Measurements from ENCODE around the gene CLIC5. TPM values are rescaled to one million over a fixed set of nuclear protein-coding genes. Genes with fewer than 3 reads are reported as not detected.

Gene CLIC5
- total RNA-seq, 4 donors from 2014 or later, result 2.8 to 6.9 (median 5.0) TPM

GRCh38 chr6:45855642-45856394 is 159.8 kb downstream of the CLIC5 start:
- H3K9me3 ChIP-seq, result no peaks in the 10 kb centered on the region
- TF ChIP-seq, protein P1, sequence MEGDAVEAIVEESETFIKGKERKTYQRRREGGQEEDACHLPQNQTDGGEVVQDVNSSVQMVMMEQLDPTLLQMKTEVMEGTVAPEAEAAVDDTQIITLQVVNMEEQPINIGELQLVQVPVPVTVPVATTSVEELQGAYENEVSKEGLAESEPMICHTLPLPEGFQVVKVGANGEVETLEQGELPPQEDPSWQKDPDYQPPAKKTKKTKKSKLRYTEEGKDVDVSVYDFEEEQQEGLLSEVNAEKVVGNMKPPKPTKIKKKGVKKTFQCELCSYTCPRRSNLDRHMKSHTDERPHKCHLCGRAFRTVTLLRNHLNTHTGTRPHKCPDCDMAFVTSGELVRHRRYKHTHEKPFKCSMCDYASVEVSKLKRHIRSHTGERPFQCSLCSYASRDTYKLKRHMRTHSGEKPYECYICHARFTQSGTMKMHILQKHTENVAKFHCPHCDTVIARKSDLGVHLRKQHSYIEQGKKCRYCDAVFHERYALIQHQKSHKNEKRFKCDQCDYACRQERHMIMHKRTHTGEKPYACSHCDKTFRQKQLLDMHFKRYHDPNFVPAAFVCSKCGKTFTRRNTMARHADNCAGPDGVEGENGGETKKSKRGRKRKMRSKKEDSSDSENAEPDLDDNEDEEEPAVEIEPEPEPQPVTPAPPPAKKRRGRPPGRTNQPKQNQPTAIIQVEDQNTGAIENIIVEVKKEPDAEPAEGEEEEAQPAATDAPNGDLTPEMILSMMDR (IDR thresholded peaks at IDR 0.05), result no peak
- TF ChIP-seq POLR2AphosphoS5 (IDR thresholded peaks at IDR 0.05) (no peak), POLR2A (IDR thresholded peaks at IDR 0.05) (no peak), EP300 (IDR thresholded peaks at IDR 0.05) (no peak)
- H3K4me1 ChIP-seq, result no peaks in the 10 kb centered on the region
- WGBS, 2 donors (ENCODE audit: low coverage in 1 of 2), result 64% methylated on average over 3 of the region's 3 CpGs
- peak overlapping the region in 3 of 4 donors; percentile 23 to 36 (median 24) for H3K27ac ChIP-seq
- H3K27me3 ChIP-seq, result peaks cover 13% of the 10 kb centered on the region
- H3K36me3 ChIP-seq, result no peaks in the 10 kb centered on the region
- ATAC-seq, result peak; percentile 81
- no peak overlapping the region for H3K4me3 ChIP-seq

GRCh38 chr6:45854149-45854742 is 161.4 kb downstream of the CLIC5 start:
- Histone ChIP-seq H3K27me3 (peaks cover 15% of the 10 kb centered on the region), H3K27ac (peak overlapping the region in 1 of 4 donors; percentile 2), H3K4me3 (no peak overlapping the region), H3K9me3 (no peaks in the 10 kb centered on the region), H3K4me1 (no peaks in the 10 kb centered on the region), H3K36me3 (no peaks in the 10 kb centered on the region)
- ATAC-seq, result no peak
- WGBS, 2 donors (ENCODE audit: low coverage in 1 of 2), result 33 to 36% methylated on average over 8 to 10 of the region's 10 CpGs
- no peak for TF ChIP-seq EP300 (IDR thresholded peaks at IDR 0.05)
- TF ChIP-seq POLR2A (IDR thresholded peaks at IDR 0.05), result no peak
- no peak for TF ChIP-seq POLR2AphosphoS5 (IDR thresholded peaks at IDR 0.05)
- TF ChIP-seq, protein P1 (IDR thresholded peaks at IDR 0.05), result no peak

DNA sequence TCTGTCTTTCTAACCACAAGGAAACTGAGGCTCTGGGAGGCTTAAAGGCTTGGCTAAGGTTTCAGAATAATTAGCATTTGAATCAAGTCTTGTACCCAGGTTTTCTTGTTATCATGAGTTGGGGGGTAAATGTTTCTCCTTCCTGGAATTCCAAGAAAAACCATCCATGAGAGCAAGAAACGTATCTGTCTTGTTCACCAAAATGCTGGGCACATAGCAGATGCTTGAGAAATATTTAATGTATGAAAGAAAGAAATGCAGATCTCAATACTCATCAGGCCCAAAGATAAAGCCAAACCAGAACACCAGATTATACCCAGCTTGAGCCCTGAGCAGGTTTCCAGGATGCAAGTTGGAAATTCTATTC is 164.6 kb downstream of the CLIC5 start:
- H3K4me3 ChIP-seq, result no peak overlapping the region
- no peaks in the 10 kb centered on the region for H3K9me3 ChIP-seq
- TF ChIP-seq, protein P1 (IDR thresholded peaks at IDR 0.05), result no peak
- TF ChIP-seq POLR2A (IDR thresholded peaks at IDR 0.05) (no peak), EP300 (IDR thresholded peaks at IDR 0.05) (no peak), POLR2AphosphoS5 (IDR thresholded peaks at IDR 0.05) (no peak)
- H3K36me3 ChIP-seq, result no peaks in the 10 kb centered on the region
- no peaks in the 10 kb centered on the region for H3K4me1 ChIP-seq
- ATAC-seq, result no peak
- H3K27me3 ChIP-seq, result peaks cover 13% of the 10 kb centered on the region
- 80% methylated on average over 1 of the region's 1 CpG for WGBS, 2 donors (ENCODE audit: low coverage in 1 of 2)
- no peak overlapping the region for H3K27ac ChIP-seq

DNA sequence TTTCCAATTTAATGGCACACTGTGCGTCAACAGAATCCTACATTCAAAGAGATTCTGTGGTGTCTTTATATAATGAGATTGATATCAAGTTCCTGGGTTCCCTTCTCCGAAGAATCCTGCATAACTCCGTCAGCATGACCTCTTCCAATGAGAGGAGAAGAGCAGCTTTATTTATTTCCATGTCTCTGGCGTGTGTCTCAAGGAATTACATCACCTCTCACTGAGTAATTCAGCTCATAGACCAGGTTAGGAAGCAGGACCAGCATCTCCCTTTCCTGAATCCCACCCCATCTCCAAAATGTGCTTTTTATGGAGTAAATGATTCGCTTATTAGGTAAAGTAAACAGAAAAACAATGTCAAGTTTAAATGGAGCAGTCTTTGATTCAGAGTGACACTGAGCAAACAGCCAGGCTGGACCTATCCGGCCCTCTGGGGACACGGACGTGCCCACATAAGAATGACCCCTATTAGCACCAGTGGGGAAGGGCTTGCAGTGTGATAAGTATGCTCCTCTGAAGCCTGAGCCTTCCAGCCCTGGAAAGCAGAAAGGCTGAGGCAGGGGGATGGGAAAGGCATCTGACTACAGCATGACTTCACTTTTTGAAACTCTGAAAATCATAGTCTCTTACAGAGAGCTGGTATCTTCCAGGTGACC is 165.2 kb downstream of the CLIC5 start:
- TF ChIP-seq, protein P1 (IDR thresholded peaks at IDR 0.05), result no peak
- no peak for TF ChIP-seq EP300 (IDR thresholded peaks at IDR 0.05)
- no peak for TF ChIP-seq POLR2AphosphoS5 (IDR thresholded peaks at IDR 0.05)
- no peak for TF ChIP-seq POLR2A (IDR thresholded peaks at IDR 0.05)
- Histone ChIP-seq H3K36me3 (no peaks in the 10 kb centered on the region), H3K9me3 (no peaks in the 10 kb centered on the region), H3K27me3 (peaks cover 13% of the 10 kb centered on the region), H3K4me3 (no peak overlapping the region), H3K4me1 (no peaks in the 10 kb centered on the region), H3K27ac (no peak overlapping the region)
- 44 to 54% methylated on average over 5 to 7 of the region's 8 CpGs for WGBS, 2 donors (ENCODE audit: low coverage in 1 of 2)
- no peak for ATAC-seq

All from gastroesophageal sphincter (tissue), 4 donors.